HG02840 (cell line): ENCODE measurements around the gene KCTD21.

Experiments used
- ATAC-seq: cut with Tn5 transposase; IDR thresholded peaks from one replicate; pipeline ENCODE4 v1.9.1; 2021; ENCODE audit warnings: mild to moderate bottlenecking, moderate library complexity, moderate number of reproducible peaks; ENCODE audit not compliant: unreplicated experiment, low FRiP score

Gene KCTD21

GRCh38 chr11:78202733-78203167, 14.3 kb upstream of the KCTD21 start:
- no peak for ATAC-seq

- no peak for ATAC-seq
Observed at GRCh38 chr11:78201096-78201818, 12.8 kb upstream of the KCTD21 start.

- ATAC-seq: no peak
Observed at GRCh38 chr11:78200553-78200952, 12.1 kb upstream of the KCTD21 start.

GRCh38 chr11:78200061-78200460, 11.6 kb upstream of the KCTD21 start:
- no peak for ATAC-seq

GRCh38 chr11:78199653-78200015, 11.2 kb upstream of the KCTD21 start:
- ATAC-seq: no peak

- no peak for ATAC-seq
Observed at GRCh38 chr11:78199015-78199652, 10.7 kb upstream of the KCTD21 start.

GRCh38 chr11:78197816-78198215, 9.4 kb upstream of the KCTD21 start:
- ATAC-seq: no peak

GRCh38 chr11:78196661-78197091, 8.2 kb upstream of the KCTD21 start:
- ATAC-seq: no peak

GRCh38 chr11:78195917-78196560, 7.6 kb upstream of the KCTD21 start:
- ATAC-seq: no peak

GRCh38 chr11:78194490-78194889, 6.1 kb upstream of the KCTD21 start:
- ATAC-seq: no peak

- ATAC-seq: no peak
Observed at GRCh38 chr11:78193806-78194205, 5.4 kb upstream of the KCTD21 start.

GRCh38 chr11:78192911-78193351, 4.5 kb upstream of the KCTD21 start:
- no peak for ATAC-seq

- ATAC-seq: no peak
Observed at GRCh38 chr11:78192223-78192719, 3.8 kb upstream of the KCTD21 start.

- ATAC-seq: no peak
Observed at GRCh38 chr11:78190871-78191538, 2.6 kb upstream of the KCTD21 start.

GRCh38 chr11:78190374-78190773, 1.9 kb upstream of the KCTD21 start:
- ATAC-seq: no peak

GRCh38 chr11:78189851-78190250, 1.4 kb upstream of the KCTD21 start:
- ATAC-seq: no peak

GRCh38 chr11:78189174-78189724, 823 bp upstream of the KCTD21 start:
- no peak for ATAC-seq

GRCh38 chr11:78187366-78188285, 800 bp downstream of the KCTD21 start:
- peak; percentile 7 for ATAC-seq

GRCh38 chr11:78181185-78181584, 7.2 kb downstream of the KCTD21 start:
- no peak for ATAC-seq

GRCh38 chr11:78180751-78181150, 7.7 kb downstream of the KCTD21 start:
- ATAC-seq: no peak
